ENCODE measurements around the gene ME3. TPM values are rescaled to one million over a fixed set of nuclear protein-coding genes. Genes with fewer than 3 reads are reported as not detected.

Gene ME3
- total RNA-seq, 2 experiments from 2014 or later: 0.66 to 1.0 TPM

DNA sequence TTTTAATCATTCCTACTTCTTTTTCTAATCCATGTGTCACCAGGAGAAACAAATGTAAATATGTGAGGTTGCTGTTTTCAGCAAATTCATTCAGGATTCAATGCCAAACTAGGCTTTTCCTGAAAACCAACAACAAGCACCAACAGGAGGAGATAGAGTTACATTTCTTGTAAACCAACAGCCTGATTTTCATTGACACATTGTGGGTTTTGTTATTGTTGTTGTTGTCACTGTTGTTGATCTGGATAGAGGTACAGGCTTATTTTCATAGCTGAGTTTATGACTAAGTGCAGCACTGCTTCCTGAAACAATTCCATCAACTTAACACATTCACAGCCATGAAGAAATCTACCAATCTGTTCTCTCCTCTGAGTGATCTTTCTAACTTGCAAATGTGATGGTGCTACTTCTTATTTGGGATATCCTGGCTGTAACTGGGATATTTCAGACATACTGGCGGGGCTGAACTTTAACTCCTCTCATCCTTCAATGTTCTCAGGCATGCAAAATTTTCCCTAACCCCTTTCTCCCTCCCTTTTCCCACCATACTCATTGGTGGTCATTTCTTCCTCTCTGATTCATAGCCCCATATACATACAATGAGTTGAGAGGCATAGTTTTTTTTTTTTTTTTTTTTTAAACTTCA is 65.5 kb downstream of the ME3 start:
- no peaks in the 10 kb centered on the region for H3K36me3 Mint-ChIP-seq (ENCODE audit: low read depth)
- H3K27me3 Mint-ChIP-seq (ENCODE audit: low read depth): peaks cover 9% of the 10 kb centered on the region
- CTCF ChIA-PET: no interaction called here
- POLR2A ChIA-PET: no interaction called here
- ATAC-seq (no peak), DNase-seq (no peak)
- no peaks in the 10 kb centered on the region for H3K9me3 Mint-ChIP-seq (ENCODE audit: insufficient read depth)
- H3K4me3 Mint-ChIP-seq: no peak overlapping the region
- no peak overlapping the region for H3K27ac Mint-ChIP-seq
- no peaks in the 10 kb centered on the region for H3K4me1 Mint-ChIP-seq (ENCODE audit: low read depth)

DNA sequence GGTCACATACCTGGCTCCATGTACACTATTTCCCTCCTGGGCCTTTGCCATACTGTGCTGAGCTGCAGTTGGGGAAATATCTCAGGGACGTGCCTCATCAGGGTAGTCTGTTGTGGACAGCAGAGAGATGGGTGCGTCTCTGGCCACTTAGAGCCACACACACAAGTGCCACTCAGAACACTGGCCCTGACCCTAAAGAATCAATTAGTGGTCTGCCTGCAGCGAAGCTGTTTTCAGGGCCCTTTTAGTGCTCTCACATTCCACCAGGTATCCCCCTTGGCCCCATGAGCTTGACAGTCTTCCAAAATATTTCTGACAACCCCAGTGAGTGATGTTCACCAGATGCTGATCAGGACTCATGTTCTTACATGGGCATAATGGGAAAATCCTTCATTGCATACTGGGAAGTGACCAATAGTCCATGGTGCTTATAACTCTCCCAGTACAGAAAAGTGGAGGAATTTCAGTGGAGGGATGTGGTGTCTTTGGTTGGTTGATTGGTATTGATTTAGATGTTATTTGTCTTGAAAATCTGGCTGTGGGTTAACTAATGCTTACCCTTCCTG is 66.1 kb downstream of the ME3 start:
- ChIA-PET CTCF (no interaction called here), POLR2A (no interaction called here)
- H3K4me1 Mint-ChIP-seq (ENCODE audit: low read depth): no peaks in the 10 kb centered on the region
- H3K27ac Mint-ChIP-seq: no peak overlapping the region
- peaks cover 9% of the 10 kb centered on the region for H3K27me3 Mint-ChIP-seq (ENCODE audit: low read depth)
- DNase-seq: no peak
- H3K36me3 Mint-ChIP-seq (ENCODE audit: low read depth): no peaks in the 10 kb centered on the region
- no peaks in the 10 kb centered on the region for H3K9me3 Mint-ChIP-seq (ENCODE audit: insufficient read depth)
- no peak overlapping the region for H3K4me3 Mint-ChIP-seq
- ATAC-seq: no peak

DNA sequence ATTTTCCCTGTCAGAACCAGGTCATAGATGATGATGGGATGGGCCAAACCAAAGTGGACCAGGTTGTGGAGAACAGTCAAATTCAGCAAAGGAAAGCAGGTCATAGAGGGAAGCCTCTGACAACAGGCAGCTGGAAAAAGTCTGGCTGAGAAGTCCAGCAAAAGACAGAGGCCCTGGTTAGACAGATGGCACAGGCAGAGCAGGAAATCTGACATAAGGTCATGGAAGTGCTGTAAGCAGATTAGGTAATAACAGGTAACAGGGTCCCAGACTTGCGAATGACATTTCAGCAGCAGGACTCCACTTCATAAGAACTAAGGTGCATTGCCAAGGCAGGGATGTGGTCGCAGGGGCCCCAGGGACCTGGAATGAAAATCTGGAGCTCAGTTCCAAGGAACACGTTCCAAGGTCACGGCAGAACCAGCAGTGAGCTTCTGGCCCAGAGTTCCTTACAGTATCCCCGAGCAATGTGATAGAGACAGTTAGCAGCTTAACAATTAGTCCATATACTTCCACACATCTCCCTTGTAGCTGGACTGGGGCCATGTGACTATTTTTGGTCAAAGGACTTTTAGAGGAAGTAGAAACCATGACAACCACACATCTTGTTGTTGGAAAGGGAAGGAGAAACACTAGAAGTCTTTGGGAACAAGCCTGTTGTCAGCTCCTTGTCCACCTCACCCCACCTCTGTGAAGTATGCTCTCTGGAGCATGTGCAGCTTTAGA is 75.4 kb downstream of the ME3 start:
- Mint-ChIP-seq H3K27me3 (ENCODE audit: low read depth) (no peaks in the 10 kb centered on the region), H3K4me3 (no peak overlapping the region), H3K36me3 (ENCODE audit: low read depth) (no peaks in the 10 kb centered on the region), H3K9me3 (ENCODE audit: insufficient read depth) (peaks cover 5% of the 10 kb centered on the region), H3K27ac (no peak overlapping the region), H3K4me1 (ENCODE audit: low read depth) (peaks cover 19% of the 10 kb centered on the region)
- ChIA-PET POLR2A (no interaction called here), CTCF (interaction anchor here (0.8 kb wide), 1 partner anchor 12 kb away, joined by 4 read pairs; no protein-coding TSS in a partner anchor)
- DNase-seq (no peak), ATAC-seq (no peak)

DNA sequence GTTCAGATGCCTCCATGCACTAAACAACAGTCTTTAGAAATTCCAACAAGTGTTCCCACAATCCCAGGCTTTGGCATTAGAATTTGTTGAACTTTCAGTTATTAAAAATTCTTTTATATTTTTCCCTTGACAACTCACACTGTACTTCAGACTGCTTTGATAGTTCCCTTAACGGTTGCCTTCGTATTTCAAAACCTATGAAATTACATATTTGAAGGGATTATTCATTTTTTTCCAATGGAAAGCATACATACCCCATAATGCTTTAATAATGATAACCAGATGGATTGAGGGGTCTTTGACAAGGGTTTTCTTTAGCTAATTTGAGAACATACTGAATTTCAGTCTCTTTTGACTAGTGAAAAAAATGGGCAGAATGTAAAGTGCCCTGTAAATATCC is 76.5 kb downstream of the ME3 start:
- CTCF ChIA-PET: interaction anchor here (0.9 kb wide), 1 partner anchor 13 kb away, joined by 4 read pairs; no protein-coding TSS in a partner anchor
- peaks cover 5% of the 10 kb centered on the region for H3K9me3 Mint-ChIP-seq (ENCODE audit: insufficient read depth)
- peaks cover 20% of the 10 kb centered on the region for H3K4me1 Mint-ChIP-seq (ENCODE audit: low read depth)
- H3K4me3 Mint-ChIP-seq: no peak overlapping the region
- H3K27me3 Mint-ChIP-seq (ENCODE audit: low read depth): no peaks in the 10 kb centered on the region
- no peak for ATAC-seq
- POLR2A ChIA-PET: no interaction called here
- no peak overlapping the region for H3K27ac Mint-ChIP-seq
- DNase-seq: no peak
- no peaks in the 10 kb centered on the region for H3K36me3 Mint-ChIP-seq (ENCODE audit: low read depth)

DNA sequence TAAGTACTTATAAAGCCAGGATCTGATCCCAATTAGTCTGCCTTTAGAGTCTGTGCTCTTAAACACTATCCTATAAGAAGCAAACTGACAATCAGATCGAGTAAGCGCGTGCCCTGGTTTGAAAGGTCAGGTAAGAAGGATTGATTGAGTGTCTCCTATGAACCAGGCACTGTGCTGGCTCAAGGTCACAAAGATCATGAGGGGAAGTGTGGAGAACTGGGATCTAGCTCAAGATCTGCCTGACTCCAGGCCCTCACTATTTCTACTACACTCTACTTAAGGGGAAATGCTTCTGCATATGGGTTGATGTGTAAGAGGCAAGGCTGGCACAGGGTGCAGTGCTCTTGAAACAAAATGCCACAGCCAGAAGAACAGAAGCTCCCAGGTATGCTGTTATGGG is 77.0 kb downstream of the ME3 start:
- ChIA-PET POLR2A (no interaction called here), CTCF (interaction anchor here (0.9 kb wide), 1 partner anchor 13 kb away, joined by 4 read pairs; no protein-coding TSS in a partner anchor)
- Mint-ChIP-seq H3K4me3 (no peak overlapping the region), H3K36me3 (ENCODE audit: low read depth) (no peaks in the 10 kb centered on the region), H3K9me3 (ENCODE audit: insufficient read depth) (peaks cover 5% of the 10 kb centered on the region), H3K4me1 (ENCODE audit: low read depth) (peaks cover 20% of the 10 kb centered on the region), H3K27me3 (ENCODE audit: low read depth) (no peaks in the 10 kb centered on the region), H3K27ac (no peak overlapping the region)
- ATAC-seq (no peak), DNase-seq (no peak)

DNA sequence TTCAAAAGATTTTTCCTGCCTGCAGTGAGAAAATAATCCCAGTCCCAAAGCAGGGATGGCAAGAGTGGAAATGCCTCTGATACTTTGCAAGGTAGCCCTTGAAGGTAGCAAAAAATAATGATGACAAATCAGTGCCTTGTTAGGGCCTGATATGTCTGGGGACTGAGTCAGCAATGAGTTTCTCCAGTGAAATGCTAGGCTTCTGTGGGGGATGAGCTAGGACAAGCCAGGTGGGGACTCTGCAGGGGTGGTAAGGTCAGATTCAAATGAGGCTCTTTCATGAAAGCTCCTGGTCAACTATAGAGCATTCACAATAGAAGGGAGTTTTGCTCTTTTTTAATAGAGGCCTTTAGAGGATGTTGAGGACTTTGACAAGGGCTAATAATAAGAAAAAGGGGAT is 77.7 kb downstream of the ME3 start:
- Mint-ChIP-seq H3K27me3 (ENCODE audit: low read depth) (no peaks in the 10 kb centered on the region), H3K4me1 (ENCODE audit: low read depth) (peaks cover 20% of the 10 kb centered on the region), H3K36me3 (ENCODE audit: low read depth) (no peaks in the 10 kb centered on the region), H3K4me3 (no peak overlapping the region), H3K9me3 (ENCODE audit: insufficient read depth) (peaks cover 5% of the 10 kb centered on the region), H3K27ac (no peak overlapping the region)
- ChIA-PET POLR2A (no interaction called here), CTCF (interaction anchor here (1.1 kb wide), 1 partner anchor 13 kb away, joined by 4 read pairs; no protein-coding TSS in a partner anchor)
- no peak for DNase-seq
- no peak for ATAC-seq

DNA sequence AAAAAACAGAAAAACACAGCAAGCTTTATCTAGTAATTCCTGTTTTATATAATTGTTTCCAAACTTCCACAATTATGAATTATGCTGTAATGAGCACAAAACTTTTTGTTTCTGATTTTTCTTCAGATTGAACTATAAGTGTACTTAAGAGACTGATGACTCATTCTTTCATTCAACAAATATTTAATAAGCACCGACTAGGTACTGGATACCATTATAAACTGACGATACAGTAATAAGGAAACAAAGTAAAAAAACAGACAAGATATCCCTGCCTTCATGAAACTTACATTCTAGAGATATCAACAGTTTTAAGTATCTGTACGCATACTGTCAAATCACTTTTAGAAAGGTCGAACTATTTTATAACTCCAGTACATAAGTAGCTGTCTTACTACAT is 78.6 kb downstream of the ME3 start:
- H3K27me3 Mint-ChIP-seq (ENCODE audit: low read depth): no peaks in the 10 kb centered on the region
- ChIA-PET CTCF (interaction anchor here (1.1 to 1.4 kb wide), 2 partner anchors 14 to 209 kb away, joined by 4 read pairs; no protein-coding TSS in a partner anchor), POLR2A (no interaction called here)
- no peaks in the 10 kb centered on the region for H3K36me3 Mint-ChIP-seq (ENCODE audit: low read depth)
- H3K27ac Mint-ChIP-seq: no peak overlapping the region
- peaks cover 5% of the 10 kb centered on the region for H3K9me3 Mint-ChIP-seq (ENCODE audit: insufficient read depth)
- H3K4me1 Mint-ChIP-seq (ENCODE audit: low read depth): peaks cover 20% of the 10 kb centered on the region
- H3K4me3 Mint-ChIP-seq: no peak overlapping the region
- DNase-seq (no peak), ATAC-seq (no peak)

DNA sequence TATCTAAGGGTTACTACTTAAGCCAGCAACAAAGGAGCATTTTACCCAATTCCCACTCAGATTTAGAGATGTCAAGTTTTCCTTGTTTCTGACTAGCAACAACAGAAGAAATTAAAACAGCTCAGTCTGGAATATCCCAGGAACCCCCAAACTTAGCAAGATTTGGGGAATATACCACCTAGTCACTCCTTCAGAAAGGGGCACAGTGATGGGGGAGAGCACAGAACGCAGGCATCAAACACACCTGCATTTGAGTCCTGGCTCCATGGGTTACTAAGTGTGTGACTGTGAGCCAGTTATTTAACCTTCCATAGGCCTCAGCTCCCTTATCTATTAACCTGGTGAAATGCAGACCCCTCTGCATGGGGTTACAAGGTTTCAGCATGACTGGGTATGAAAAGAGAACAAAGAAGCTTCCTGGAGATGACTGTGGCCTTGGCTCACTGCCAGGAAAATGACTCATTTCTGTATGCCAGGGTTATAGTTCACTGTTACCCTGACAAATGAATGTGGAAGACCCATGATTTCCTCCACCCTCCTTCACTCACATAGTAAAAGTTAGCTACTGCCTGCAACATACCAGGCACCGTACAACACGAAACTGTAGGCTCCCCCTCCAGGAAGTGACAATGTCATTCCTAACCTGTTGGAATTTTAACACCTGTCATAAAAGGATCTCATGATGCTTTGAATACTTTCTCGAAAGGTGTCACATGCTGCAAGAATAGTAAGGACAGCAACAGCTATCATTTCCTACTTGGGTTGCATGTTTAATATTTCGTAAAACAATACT is 79.6 kb downstream of the ME3 start:
- H3K4me3 Mint-ChIP-seq: no peak overlapping the region
- peaks cover 5% of the 10 kb centered on the region for H3K9me3 Mint-ChIP-seq (ENCODE audit: insufficient read depth)
- DNase-seq (peak; percentile 86), ATAC-seq (peak; percentile 84)
- H3K4me1 Mint-ChIP-seq (ENCODE audit: low read depth): peaks cover 20% of the 10 kb centered on the region
- no peak overlapping the region for H3K27ac Mint-ChIP-seq
- no peaks in the 10 kb centered on the region for H3K36me3 Mint-ChIP-seq (ENCODE audit: low read depth)
- ChIA-PET CTCF (interaction anchor here (1.4 to 1.9 kb wide), 2 partner anchors 16 to 210 kb away, joined by 4 to 14 read pairs; no protein-coding TSS in a partner anchor), POLR2A (no interaction called here)
- no peaks in the 10 kb centered on the region for H3K27me3 Mint-ChIP-seq (ENCODE audit: low read depth)

DNA sequence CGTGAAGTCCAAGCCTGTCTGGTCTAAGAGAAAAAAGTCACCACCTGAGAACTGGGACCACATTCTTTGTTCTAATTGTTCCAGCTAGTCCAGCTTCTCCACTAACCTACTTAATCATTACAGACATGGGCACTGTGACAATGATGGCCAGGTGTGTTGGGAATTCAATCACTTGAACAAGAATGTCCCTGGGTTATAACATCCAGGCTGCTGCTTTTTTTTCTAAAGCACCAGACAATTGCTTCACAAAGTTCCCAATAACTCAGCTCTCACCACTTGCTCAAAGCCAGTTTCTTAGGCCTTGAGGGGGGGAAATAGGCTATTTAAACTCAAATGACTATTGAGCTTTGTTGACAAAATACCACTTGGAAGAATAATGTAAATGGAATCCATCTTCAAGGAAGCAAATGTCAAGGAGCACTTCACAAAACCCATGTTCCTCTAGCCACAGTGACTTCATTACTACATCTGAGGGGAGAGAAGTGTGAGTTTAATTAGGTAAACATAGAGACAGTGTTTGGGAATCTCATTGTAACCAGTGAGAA is 80.3 kb downstream of the ME3 start:
- Mint-ChIP-seq H3K27me3 (ENCODE audit: low read depth) (no peaks in the 10 kb centered on the region), H3K4me3 (no peak overlapping the region), H3K36me3 (ENCODE audit: low read depth) (no peaks in the 10 kb centered on the region), H3K27ac (no peak overlapping the region), H3K4me1 (ENCODE audit: low read depth) (peaks cover 20% of the 10 kb centered on the region), H3K9me3 (ENCODE audit: insufficient read depth) (peaks cover under 1% of the 10 kb centered on the region)
- ChIA-PET POLR2A (no interaction called here), CTCF (interaction anchor here (1.4 to 1.9 kb wide), 2 partner anchors 17 to 211 kb away, joined by 4 to 14 read pairs; no protein-coding TSS in a partner anchor)
- ATAC-seq (no peak), DNase-seq (no peak)

DNA sequence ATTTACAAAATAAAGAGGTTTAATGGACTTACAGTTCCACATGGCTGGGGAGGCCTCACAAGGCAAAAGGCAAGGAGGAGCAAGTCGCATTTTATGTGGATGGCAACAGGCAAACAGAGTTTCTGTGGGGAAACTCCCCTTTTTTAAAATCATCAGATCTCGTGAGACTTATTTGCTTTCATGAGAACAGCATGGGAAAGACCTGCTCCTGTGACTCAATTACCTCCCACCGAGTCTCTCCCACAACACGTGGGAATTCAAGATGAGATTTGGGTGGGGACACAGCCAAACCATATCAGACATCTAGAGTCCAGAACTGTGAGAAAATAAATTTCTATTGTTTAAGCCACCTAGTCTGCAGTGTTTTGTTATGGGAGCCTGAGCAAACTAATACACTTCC is 80.8 kb downstream of the ME3 start:
- ATAC-seq (no peak), DNase-seq (no peak)
- Mint-ChIP-seq H3K27ac (no peak overlapping the region), H3K27me3 (ENCODE audit: low read depth) (no peaks in the 10 kb centered on the region), H3K36me3 (ENCODE audit: low read depth) (no peaks in the 10 kb centered on the region), H3K9me3 (ENCODE audit: insufficient read depth) (no peaks in the 10 kb centered on the region), H3K4me1 (ENCODE audit: low read depth) (peaks cover 20% of the 10 kb centered on the region), H3K4me3 (no peak overlapping the region)
- ChIA-PET POLR2A (no interaction called here), CTCF (interaction anchor here (1.9 kb wide), 1 partner anchor 17 kb away, joined by 14 read pairs; no protein-coding TSS in a partner anchor)

DNA sequence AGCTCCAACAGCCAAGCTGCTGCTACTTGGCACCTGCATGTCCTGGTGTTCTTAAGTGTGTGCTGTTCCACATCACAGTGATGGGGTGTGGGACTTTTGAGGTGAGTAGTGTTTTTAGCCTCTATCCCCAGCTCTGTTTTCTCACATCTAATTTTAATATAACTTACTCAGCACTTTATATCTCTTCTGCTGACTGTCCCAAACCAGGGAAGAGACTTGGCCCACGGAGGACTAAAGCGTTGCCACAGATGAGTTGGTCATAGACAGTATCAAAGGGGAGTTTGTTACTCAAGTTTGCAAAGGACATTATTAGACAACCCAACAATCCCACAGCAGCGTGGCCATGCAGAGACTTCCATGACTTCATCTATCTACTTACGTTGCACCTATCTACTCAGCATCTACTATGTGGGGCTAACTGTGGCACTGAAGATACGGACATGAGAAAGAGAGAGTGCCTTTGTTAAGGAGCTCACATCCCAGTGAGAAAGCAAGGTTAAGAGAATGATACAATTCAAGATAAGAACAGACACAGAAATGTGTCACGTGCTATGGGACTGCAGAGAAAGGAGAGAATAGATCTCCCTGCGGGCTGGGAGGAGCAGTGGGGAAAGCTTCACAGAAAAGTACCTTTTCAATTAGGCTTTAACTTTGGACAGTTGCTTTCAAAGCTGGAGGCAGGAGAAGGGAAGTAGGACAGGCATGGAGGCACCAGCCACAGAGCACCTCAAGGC is 82.4 kb downstream of the ME3 start:
- DNase-seq (no peak), ATAC-seq (no peak)
- no peak overlapping the region for H3K27ac Mint-ChIP-seq
- H3K27me3 Mint-ChIP-seq (ENCODE audit: low read depth): no peaks in the 10 kb centered on the region
- H3K4me1 Mint-ChIP-seq (ENCODE audit: low read depth): peaks cover 16% of the 10 kb centered on the region
- H3K36me3 Mint-ChIP-seq (ENCODE audit: low read depth): no peaks in the 10 kb centered on the region
- no peak overlapping the region for H3K4me3 Mint-ChIP-seq
- H3K9me3 Mint-ChIP-seq (ENCODE audit: insufficient read depth): no peaks in the 10 kb centered on the region
- POLR2A ChIA-PET: no interaction called here
- CTCF ChIA-PET: interaction anchor here (2.3 kb wide), 1 partner anchor 18 kb away, joined by 16 read pairs; no protein-coding TSS in a partner anchor
